HEK293 (cell line): ENCODE measurements around the gene KIAA1328.

ENCODE experiments used
- CTCF ChIA-PET: fragments of 350-600 bp; formaldehyde crosslinking; extraction: SDS; loops from one replicate; lab custom pipeline; 2021; ENCODE audit warnings: antibody characterized with exemption; lab: Yijun Ruan, JAX
- POLR2A ChIA-PET: fragments of 300-600 bp; formaldehyde crosslinking; extraction: SDS; loops from one replicate; lab custom pipeline; 2020; ENCODE audit warnings: antibody characterized with exemption, inconsistent platforms; lab: Yijun Ruan, JAX
- H3K27ac ChIP-seq: fragments of 200-500 bp; sonication (Bioruptor generic); 2 replicates; pipeline ENCODE4 v1.5.1; 2014; ENCODE audit warnings: low read depth, low read length, control low read depth, inconsistent platforms; ENCODE audit errors: extremely low read depth
- H3K36me3 ChIP-seq, 2 experiments: fragments of 200-500 bp in 1 of 2; sonication (Bioruptor generic) in 1 of 2; 1 replicate in 1 of 2; 2 replicates in 1 of 2; pipeline ENCODE4 v1.5.1; 2014 to 2017; ENCODE audit warnings: inconsistent platforms in 2 of 2, low read length in 2 of 2; ENCODE audit not compliant: control insufficient read depth in 2 of 2, insufficient read depth in 1 of 2
- H3K4me1 ChIP-seq: fragments of 200-500 bp; sonication (Bioruptor generic); 2 replicates; pipeline ENCODE4 v1.5.1; 2014; ENCODE audit warnings: mild to moderate bottlenecking, low read length, inconsistent platforms; ENCODE audit not compliant: control insufficient read depth, insufficient read depth
- H3K4me3 ChIP-seq: 2 replicates; pipeline ENCODE4 v1.5.1; 2011; ENCODE audit warnings: low read depth, mild to moderate bottlenecking, control low read depth, low read length, moderate library complexity
- H3K9me3 ChIP-seq: fragments of 200-500 bp; sonication (Bioruptor generic); 2 replicates; pipeline ENCODE4 v1.5.1; 2014; ENCODE audit warnings: low read depth, low read length, inconsistent platforms; ENCODE audit not compliant: control insufficient read depth, insufficient read depth
- GLI2 ChIP-seq: fragments of 450-650 bp; formaldehyde crosslinking; IDR thresholded peaks from 2 replicates; pipeline ENCODE4; 2017; ENCODE audit warnings: missing biosample characterization, missing genetic modification characterization, low read depth, borderline replicate concordance
- KLF1 ChIP-seq: fragments of 450-650 bp; formaldehyde crosslinking; IDR thresholded peaks from 2 replicates; pipeline ENCODE4 v1.5.1; 2016; ENCODE audit warnings: missing biosample characterization, missing genetic modification characterization
- KLF8 ChIP-seq: fragments of 450-650 bp; formaldehyde crosslinking; IDR thresholded peaks from 2 replicates; pipeline ENCODE4 v1.5.1; 2016; ENCODE audit warnings: missing biosample characterization, missing genetic modification characterization
- RBAK ChIP-seq: fragments of 450-650 bp; formaldehyde crosslinking; IDR thresholded peaks from 2 replicates; pipeline ENCODE4 v1.5.1; 2016; ENCODE audit warnings: missing biosample characterization, missing genetic modification characterization
- ZFHX2 ChIP-seq: fragments of 450-650 bp; formaldehyde crosslinking; conservative IDR thresholded peaks from 2 replicates; pipeline ENCODE4 v1.5.1; 2016; ENCODE audit warnings: missing biosample characterization, missing genetic modification characterization
- ZNF121 ChIP-seq: fragments of 450-650 bp; formaldehyde crosslinking; IDR thresholded peaks from 2 replicates; pipeline ENCODE4 v1.5.1; 2016; ENCODE audit warnings: missing biosample characterization, missing genetic modification characterization
- ZNF133 ChIP-seq: fragments of 450-650 bp; formaldehyde crosslinking; IDR thresholded peaks from 2 replicates; pipeline ENCODE4 v1.5.1; 2016; ENCODE audit warnings: missing biosample characterization, missing genetic modification characterization
- ZNF140 ChIP-seq: fragments of 450-650 bp; formaldehyde crosslinking; IDR thresholded peaks from 2 replicates; pipeline ENCODE4 v1.5.1; 2016; ENCODE audit warnings: missing biosample characterization, missing genetic modification characterization
- ZNF16 ChIP-seq: fragments of 450-650 bp; formaldehyde crosslinking; IDR thresholded peaks from 2 replicates; pipeline ENCODE4 v1.5.1; 2016; ENCODE audit warnings: low read depth, missing biosample characterization, missing genetic modification characterization
- ZNF341 ChIP-seq: fragments of 450-650 bp; formaldehyde crosslinking; IDR thresholded peaks from 2 replicates; pipeline ENCODE4; 2016; ENCODE audit warnings: low read depth, missing biosample characterization, missing genetic modification characterization
- ZNF514 ChIP-seq: fragments of 450-650 bp; formaldehyde crosslinking; IDR thresholded peaks from 2 replicates; pipeline ENCODE4 v1.5.1; 2016; ENCODE audit warnings: missing biosample characterization, missing genetic modification characterization
- ZNF555 ChIP-seq: fragments of 450-650 bp; formaldehyde crosslinking; conservative IDR thresholded peaks from 2 replicates; pipeline ENCODE4 v1.5.1; 2017; ENCODE audit warnings: missing biosample characterization, mild to moderate bottlenecking, missing genetic modification characterization, inconsistent platforms
- ZNF610 ChIP-seq: fragments of 450-650 bp; formaldehyde crosslinking; IDR thresholded peaks from 2 replicates; pipeline ENCODE4 v1.5.1; 2016; ENCODE audit warnings: missing biosample characterization, missing genetic modification characterization, borderline replicate concordance
- ZNF624 ChIP-seq: fragments of 450-650 bp; formaldehyde crosslinking; IDR thresholded peaks from 2 replicates; pipeline ENCODE4 v1.5.1; 2017; ENCODE audit warnings: missing biosample characterization, missing genetic modification characterization
- ZNF664 ChIP-seq: fragments of 450-650 bp; formaldehyde crosslinking; IDR thresholded peaks from 2 replicates; pipeline ENCODE4 v1.5.1; 2016; ENCODE audit warnings: missing biosample characterization, missing genetic modification characterization
- TF ChIP-seq, protein P1 (sequence below): fragments of 450-650 bp; formaldehyde crosslinking; IDR thresholded peaks from 2 replicates; pipeline ENCODE4 v1.5.1; 2016; ENCODE audit warnings: missing biosample characterization, missing genetic modification characterization, borderline replicate concordance
- TF ChIP-seq, protein P2 (sequence below): fragments of 450-650 bp; formaldehyde crosslinking; IDR thresholded peaks from 2 replicates; pipeline ENCODE4 v1.5.1; 2016; ENCODE audit warnings: missing biosample characterization, missing genetic modification characterization
- TF ChIP-seq, protein P3 (sequence below): fragments of 450-650 bp; formaldehyde crosslinking; conservative IDR thresholded peaks from 2 replicates; pipeline ENCODE4 v1.5.1; 2016; ENCODE audit warnings: low read depth, missing biosample characterization, missing genetic modification characterization
- TF ChIP-seq, protein P4 (sequence below): fragments of 450-650 bp; formaldehyde crosslinking; IDR thresholded peaks from 2 replicates; pipeline ENCODE4 v1.5.1; 2016; ENCODE audit warnings: missing biosample characterization, missing genetic modification characterization

The KIAA1328 gene

DNA sequence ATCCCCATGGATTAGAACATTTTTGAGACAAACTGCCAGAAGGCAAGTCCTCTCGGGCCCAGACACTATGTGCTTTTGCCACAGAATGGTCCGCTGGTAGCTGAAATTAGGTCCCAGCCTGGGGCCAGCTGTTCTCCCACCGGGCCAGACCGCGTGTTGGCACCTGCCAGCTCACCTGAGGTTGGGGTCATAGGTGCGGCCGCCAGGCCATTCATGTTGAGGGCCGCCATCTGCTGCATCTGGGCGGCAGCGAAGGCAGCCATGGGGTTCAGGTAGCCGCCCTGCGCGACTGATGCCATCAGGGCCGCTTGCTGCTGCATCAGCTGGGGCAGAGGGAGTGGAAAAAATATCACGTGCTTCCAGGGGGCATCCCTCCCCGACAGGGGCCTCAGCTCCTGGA lies 443.9 kb downstream of the KIAA1328 start:
- Histone ChIP-seq H3K4me3 (no peak overlapping the region), H3K4me1 (no peaks in the 10 kb centered on the region), H3K9me3 (no peaks in the 10 kb centered on the region), H3K36me3 (no peaks in the 10 kb centered on the region), H3K27ac (no peak overlapping the region)
- TF ChIP-seq, protein P1, sequence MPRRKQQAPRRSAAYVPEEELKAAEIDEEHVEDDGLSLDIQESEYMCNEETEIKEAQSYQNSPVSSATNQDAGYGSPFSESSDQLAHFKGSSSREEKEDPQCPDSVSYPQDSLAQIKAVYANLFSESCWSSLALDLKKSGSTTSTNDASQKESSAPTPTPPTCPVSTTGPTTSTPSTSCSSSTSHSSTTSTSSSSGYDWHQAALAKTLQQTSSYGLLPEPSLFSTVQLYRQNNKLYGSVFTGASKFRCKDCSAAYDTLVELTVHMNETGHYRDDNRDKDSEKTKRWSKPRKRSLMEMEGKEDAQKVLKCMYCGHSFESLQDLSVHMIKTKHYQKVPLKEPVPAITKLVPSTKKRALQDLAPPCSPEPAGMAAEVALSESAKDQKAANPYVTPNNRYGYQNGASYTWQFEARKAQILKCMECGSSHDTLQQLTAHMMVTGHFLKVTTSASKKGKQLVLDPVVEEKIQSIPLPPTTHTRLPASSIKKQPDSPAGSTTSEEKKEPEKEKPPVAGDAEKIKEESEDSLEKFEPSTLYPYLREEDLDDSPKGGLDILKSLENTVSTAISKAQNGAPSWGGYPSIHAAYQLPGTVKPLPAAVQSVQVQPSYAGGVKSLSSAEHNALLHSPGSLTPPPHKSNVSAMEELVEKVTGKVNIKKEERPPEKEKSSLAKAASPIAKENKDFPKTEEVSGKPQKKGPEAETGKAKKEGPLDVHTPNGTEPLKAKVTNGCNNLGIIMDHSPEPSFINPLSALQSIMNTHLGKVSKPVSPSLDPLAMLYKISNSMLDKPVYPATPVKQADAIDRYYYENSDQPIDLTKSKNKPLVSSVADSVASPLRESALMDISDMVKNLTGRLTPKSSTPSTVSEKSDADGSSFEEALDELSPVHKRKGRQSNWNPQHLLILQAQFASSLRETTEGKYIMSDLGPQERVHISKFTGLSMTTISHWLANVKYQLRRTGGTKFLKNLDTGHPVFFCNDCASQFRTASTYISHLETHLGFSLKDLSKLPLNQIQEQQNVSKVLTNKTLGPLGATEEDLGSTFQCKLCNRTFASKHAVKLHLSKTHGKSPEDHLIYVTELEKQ, result no peak
- TF ChIP-seq ZNF133 (no peak), KLF1 (tag by site-specific recombination) (no peak), ZNF341 (no peak), ZNF610 (tag by site-specific recombination) (no peak), ZNF121 (tag by site-specific recombination) (no peak), ZNF664 (tag by site-specific recombination) (no peak), ZFHX2 (no peak), GLI2 (tag by site-specific recombination) (no peak), ZNF140 (tag by site-specific recombination) (no peak), ZNF16 (tag by site-specific recombination) (no peak), RBAK (no peak), KLF8 (tag by site-specific recombination) (no peak), ZNF514 (tag by site-specific recombination) (no peak), ZNF555 (tag by site-specific recombination) (no peak), ZNF624 (tag by site-specific recombination) (no peak)
- TF ChIP-seq, protein P2, sequence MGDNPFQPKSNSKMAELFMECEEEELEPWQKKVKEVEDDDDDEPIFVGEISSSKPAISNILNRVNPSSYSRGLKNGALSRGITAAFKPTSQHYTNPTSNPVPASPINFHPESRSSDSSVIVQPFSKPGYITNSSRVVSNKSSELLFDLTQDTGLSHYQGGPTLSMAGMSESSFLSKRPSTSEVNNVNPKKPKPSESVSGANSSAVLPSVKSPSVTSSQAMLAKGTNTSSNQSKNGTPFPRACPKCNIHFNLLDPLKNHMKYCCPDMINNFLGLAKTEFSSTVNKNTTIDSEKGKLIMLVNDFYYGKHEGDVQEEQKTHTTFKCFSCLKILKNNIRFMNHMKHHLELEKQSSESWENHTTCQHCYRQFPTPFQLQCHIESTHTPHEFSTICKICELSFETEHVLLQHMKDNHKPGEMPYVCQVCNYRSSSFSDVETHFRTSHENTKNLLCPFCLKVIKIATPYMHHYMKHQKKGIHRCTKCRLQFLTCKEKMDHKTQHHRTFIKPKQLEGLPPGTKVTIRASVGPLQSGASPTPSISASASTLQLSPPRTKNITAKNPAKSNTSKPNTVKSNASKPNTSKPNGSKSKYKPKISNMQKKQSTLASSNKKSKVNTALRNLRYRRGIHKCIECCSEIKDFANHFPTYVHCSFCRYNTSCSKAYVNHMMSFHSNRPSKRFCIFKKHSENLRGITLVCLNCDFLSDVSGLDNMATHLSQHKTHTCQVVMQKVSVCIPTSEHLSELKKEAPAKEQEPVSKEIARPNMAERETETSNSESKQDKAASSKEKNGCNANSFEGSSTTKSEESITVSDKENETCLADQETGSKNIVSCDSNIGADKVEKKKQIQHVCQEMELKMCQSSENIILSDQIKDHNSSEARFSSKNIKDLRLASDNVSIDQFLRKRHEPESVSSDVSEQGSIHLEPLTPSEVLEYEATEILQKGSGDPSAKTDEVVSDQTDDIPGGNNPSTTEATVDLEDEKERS (tag by site-specific recombination), result no peak
- TF ChIP-seq, protein P3, sequence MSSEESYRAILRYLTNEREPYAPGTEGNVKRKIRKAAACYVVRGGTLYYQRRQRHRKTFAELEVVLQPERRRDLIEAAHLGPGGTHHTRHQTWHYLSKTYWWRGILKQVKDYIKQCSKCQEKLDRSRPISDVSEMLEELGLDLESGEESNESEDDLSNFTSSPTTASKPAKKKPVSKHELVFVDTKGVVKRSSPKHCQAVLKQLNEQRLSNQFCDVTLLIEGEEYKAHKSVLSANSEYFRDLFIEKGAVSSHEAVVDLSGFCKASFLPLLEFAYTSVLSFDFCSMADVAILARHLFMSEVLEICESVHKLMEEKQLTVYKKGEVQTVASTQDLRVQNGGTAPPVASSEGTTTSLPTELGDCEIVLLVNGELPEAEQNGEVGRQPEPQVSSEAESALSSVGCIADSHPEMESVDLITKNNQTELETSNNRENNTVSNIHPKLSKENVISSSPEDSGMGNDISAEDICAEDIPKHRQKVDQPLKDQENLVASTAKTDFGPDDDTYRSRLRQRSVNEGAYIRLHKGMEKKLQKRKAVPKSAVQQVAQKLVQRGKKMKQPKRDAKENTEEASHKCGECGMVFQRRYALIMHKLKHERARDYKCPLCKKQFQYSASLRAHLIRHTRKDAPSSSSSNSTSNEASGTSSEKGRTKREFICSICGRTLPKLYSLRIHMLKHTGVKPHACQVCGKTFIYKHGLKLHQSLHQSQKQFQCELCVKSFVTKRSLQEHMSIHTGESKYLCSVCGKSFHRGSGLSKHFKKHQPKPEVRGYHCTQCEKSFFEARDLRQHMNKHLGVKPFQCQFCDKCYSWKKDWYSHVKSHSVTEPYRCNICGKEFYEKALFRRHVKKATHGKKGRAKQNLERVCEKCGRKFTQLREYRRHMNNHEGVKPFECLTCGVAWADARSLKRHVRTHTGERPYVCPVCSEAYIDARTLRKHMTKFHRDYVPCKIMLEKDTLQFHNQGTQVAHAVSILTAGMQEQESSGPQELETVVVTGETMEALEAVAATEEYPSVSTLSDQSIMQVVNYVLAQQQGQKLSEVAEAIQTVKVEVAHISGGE (tag by site-specific recombination), result no peak
- TF ChIP-seq, protein P4, sequence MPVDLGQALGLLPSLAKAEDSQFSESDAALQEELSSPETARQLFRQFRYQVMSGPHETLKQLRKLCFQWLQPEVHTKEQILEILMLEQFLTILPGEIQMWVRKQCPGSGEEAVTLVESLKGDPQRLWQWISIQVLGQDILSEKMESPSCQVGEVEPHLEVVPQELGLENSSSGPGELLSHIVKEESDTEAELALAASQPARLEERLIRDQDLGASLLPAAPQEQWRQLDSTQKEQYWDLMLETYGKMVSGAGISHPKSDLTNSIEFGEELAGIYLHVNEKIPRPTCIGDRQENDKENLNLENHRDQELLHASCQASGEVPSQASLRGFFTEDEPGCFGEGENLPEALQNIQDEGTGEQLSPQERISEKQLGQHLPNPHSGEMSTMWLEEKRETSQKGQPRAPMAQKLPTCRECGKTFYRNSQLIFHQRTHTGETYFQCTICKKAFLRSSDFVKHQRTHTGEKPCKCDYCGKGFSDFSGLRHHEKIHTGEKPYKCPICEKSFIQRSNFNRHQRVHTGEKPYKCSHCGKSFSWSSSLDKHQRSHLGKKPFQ (tag by site-specific recombination), result no peak
- ChIA-PET CTCF (interaction anchor here (0.6 to 2.0 kb wide), 3 partner anchors 22 to 444 kb away, joined by 3 to 10 read pairs (median 4); partner anchors contain the start of gene KIAA1328), POLR2A (no interaction called here)
